ENCODE data around the gene TMEM150A.

DNA sequence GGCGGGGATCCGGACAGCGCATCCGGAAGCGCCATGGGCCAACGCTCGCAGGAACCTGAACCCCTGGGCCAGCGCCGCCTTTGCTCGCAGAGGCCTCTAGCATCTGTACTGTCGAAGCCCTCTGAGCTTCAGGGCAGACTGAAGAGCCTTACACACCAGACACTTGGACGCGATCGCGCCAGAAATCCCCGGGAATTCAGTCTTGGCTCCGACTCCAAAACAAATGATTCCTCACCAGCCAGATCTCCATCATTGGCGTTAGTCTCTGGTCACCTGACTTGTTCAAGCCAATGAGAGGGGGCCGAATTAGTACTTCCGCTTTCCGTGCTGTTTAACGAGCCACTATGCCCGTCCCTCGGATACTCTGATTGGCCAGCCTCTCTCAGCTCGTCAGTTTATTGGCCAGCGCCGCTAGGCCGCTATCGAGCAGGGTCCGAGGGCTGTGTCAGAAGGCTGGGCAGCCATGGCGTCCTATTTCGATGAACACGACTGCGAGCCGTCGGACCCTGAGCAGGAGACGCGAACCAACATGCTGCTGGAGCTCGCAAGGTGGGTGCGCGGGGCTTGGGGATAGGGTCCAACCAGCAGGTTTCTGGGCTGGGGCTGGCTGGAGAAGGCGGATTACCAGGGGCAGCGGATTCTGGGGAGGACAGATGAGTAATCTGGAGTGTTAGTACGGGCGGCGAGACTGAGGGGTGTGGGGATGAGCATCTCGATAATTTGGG lies 7.0 kb downstream of the TMEM150A start, which contains the start of gene RNF181:
- TF ChIP-seq ZC3H11A (IDR thresholded peaks at IDR 0.05) (no peak), POLR2A (IDR thresholded peaks at IDR 0.05; ENCODE audit: low read length) (peak; percentile 86)
- TF ChIP-seq, protein P1, sequence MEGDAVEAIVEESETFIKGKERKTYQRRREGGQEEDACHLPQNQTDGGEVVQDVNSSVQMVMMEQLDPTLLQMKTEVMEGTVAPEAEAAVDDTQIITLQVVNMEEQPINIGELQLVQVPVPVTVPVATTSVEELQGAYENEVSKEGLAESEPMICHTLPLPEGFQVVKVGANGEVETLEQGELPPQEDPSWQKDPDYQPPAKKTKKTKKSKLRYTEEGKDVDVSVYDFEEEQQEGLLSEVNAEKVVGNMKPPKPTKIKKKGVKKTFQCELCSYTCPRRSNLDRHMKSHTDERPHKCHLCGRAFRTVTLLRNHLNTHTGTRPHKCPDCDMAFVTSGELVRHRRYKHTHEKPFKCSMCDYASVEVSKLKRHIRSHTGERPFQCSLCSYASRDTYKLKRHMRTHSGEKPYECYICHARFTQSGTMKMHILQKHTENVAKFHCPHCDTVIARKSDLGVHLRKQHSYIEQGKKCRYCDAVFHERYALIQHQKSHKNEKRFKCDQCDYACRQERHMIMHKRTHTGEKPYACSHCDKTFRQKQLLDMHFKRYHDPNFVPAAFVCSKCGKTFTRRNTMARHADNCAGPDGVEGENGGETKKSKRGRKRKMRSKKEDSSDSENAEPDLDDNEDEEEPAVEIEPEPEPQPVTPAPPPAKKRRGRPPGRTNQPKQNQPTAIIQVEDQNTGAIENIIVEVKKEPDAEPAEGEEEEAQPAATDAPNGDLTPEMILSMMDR (IDR thresholded peaks at IDR 0.05) = no peak
